GM18505 (cell line): ENCODE results near the gene CRTAC1.

Source experiments
- ATAC-seq: cut with Tn5 transposase; IDR thresholded peaks from one replicate; pipeline ENCODE4 v1.9.1; 2021; ENCODE audit not compliant: unreplicated experiment
- POLR2A ChIP-seq: IDR thresholded peaks from 4 replicates; pipeline ENCODE4 v1.6.1; 2011; ENCODE audit warnings: borderline replicate concordance; ENCODE audit not compliant: insufficient read depth, insufficient read length; ENCODE audit errors: extremely low read depth

CRTAC1 gene

DNA sequence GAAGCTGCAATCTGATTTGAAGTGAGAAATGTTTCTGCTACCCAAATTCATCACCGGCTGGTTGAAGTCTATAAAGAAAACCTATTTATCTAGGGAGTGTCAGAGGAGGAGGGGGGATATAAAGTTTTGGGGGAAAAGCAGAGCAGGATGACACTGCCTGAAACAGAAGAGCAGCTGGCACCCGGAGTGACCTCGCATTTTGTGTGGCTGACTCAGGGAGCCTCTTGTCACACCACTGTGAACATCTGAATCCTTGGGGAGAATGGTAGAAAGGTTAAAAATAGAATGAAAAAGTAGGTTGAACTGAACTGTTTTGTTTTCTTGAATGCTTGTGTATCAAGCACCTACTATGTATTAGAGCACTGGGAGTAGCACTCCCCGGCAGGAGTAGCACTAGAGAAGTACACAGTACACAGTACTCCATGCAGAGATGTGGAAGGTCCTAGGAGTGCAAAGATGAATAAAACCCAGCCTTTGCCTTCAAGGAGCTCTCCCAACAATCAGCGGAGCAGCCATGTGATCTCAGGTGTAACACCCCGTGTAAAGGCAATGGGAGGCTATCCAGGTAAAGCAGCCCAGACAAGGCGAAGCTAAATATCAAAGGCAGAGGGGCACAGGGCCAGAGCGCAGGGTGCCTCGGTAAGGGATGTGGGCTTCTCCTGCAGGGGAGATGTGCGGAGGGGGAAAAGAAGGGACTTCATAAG lies 13.5 kb downstream of the CRTAC1 start:
- ATAC-seq: no peak
- TF ChIP-seq POLR2A: no peak

DNA sequence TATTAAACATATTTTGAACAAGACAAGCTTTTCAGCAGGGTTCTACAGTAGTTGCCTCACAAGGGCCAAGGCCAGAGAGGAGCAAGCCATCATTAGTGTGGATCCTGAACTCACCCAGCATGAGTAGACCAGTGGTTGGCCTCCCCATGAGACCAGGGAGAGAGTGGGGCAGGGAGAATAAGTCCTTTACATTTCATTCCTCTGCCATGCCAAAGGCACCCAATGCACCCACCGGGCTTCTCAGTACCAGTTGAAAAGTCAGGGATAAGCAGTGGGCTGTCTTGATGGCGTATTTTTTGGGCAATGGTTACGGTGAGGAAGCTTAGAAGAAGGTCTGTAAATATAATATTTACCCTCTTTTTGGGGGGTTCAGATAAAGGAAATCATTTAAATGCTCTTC lies 16.6 kb downstream of the CRTAC1 start:
- TF ChIP-seq POLR2A: no peak
- ATAC-seq: no peak

DNA sequence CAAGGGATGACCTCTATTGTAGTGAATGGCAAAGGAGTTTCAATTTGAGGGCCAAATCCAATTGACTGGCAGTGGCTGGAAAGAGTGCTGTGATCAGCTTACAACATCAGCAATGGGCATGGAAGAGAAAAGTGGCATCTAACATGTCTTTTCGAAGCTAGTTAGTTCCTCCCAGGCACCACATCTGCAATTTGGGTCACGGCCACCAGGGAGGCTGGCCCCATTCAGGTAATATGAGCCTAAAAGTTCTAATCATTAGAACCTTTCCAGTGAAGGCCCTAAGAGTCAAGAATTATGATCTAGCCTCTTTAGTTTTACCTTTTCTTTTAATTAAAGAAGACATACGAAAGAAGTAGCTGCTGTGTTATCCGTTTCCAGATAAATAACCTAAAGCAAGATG lies 17.3 kb downstream of the CRTAC1 start:
- ATAC-seq: no peak
- TF ChIP-seq POLR2A: no peak

DNA sequence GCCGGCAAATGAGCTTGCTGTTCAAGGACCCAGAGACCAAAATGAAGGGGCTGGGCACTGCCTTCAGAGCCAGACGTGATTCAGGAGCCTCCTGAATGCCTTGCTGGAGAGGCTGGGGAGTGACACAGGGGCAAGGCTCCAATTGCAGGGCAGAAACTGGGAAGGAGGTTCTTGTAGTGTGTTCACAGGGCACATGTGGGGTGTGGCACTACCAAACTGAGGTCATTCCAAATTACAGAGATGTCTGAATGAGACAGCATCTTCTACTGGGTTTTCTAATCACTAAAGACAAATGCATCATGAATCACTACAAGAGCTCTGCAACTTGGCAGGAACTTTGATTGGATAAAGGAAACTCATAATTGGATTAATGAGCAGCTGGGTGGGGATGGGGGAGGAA lies 17.8 kb downstream of the CRTAC1 start:
- no peak for ATAC-seq
- TF ChIP-seq POLR2A: no peak

DNA sequence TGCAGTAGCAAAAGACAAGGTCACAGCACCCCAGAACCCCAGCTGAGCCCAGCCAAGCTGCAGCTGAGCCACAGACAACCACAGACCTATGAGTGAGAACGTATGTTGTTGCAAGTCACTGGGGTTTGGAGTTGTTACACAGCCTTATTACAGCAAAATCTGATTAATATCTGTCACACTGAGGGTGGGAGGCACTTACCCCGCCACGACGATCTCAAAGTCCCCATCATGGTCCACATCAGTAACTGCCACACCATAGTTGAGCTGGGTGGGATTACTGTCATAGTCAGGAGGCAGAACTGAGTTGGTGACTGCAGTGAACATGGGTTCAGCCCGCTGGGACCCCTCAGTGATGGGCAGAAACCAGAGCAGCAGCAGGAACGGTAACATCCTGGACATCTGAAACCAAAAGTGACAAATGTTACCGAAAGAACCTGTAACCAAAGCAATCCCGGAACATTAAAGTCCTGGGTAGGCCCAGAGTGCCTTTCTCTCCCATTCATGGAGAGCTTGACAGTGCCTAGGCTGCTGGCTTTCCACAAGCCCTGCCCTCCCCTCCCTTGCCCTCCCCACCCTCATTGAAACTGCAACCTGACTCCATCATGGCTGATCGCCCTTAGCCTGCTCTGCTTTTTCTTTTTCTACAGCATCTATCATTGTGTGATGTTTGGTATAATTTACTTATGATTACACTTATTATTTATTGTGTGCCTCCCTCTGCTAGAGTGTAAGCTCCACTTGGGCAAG lies 19.3 kb downstream of the CRTAC1 start:
- no peak for ATAC-seq

DNA sequence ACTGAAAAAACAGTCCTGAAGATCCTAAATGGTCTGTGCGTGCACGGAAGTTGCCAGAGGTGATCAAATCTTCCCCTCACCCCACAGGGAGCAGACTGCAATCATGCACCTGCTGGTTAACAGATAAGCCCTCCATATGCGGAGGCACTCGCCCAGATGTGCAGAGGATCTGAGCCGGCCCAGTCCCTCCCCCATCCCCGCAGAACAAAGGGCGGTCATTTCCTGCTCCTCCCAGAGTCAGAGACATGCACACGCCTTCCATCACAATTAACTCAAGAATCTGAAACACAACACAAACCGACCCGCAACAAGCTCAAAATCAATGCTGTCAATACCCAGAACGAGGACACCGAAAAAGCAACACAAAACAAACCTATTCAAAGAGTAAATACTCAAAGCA lies 24.2 kb downstream of the CRTAC1 start:
- no peak for ATAC-seq
- no peak for TF ChIP-seq POLR2A

More for the DNA sequence above, 19.3 kb downstream of the CRTAC1 start:
- no peak for TF ChIP-seq POLR2A

DNA sequence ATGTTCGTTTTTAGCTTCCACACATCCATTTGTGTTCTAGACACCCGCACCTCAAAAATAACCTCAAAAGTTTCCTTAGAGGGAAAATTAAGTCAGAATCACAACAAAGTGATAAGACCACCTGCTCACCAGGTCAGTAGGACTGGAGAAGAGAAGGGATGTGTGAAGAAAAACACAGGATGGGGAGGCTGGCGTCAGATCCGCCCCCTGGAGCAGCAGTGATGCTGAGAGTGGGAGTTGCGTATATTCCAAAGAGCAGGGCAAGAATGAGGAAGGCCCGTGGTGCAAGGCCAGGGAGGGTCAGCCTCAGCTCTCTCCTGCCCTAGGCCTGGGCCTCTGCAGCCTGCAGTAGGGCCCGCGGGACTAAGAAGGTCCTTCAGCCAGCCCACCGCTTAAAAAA lies 28.7 kb downstream of the CRTAC1 start:
- TF ChIP-seq POLR2A: no peak
- no peak for ATAC-seq

DNA sequence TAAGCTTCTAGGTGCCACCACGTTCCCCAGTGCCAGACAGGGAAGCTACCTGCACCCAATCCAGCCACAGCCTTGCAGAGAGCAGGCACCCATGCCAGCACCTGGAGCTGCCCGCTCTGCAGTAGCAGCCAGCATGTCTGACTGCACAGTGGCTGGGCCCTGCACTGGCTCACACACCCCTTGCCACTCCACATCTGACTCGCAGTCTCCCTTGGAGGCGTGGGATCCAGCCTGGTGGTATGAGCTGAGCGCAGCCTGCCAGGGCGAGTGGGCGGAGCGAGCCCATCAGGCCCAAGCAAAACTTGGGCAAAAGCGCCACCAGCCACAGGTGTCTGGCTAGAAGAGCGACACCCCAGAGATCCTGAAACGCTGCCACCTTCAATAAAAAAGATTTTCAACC lies 30.1 kb downstream of the CRTAC1 start:
- TF ChIP-seq POLR2A: no peak
- no peak for ATAC-seq

DNA sequence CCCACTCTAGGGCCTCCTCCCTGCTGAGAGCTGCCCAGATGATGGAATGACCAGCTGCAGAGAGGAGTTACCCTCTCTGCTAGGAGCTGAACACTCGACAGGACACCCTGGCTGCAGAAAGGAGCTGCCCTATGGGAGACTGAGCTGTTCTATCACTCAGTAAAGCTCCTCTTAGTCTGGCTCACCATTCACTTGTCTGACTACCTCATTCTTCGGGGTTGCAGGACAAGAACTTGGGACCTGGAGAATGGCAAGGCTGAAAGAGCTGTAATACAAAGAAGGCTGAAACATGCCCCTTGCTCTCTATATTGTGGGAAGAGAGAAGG lies 30.5 kb downstream of the CRTAC1 start:
- no peak for TF ChIP-seq POLR2A
- ATAC-seq: no peak

DNA sequence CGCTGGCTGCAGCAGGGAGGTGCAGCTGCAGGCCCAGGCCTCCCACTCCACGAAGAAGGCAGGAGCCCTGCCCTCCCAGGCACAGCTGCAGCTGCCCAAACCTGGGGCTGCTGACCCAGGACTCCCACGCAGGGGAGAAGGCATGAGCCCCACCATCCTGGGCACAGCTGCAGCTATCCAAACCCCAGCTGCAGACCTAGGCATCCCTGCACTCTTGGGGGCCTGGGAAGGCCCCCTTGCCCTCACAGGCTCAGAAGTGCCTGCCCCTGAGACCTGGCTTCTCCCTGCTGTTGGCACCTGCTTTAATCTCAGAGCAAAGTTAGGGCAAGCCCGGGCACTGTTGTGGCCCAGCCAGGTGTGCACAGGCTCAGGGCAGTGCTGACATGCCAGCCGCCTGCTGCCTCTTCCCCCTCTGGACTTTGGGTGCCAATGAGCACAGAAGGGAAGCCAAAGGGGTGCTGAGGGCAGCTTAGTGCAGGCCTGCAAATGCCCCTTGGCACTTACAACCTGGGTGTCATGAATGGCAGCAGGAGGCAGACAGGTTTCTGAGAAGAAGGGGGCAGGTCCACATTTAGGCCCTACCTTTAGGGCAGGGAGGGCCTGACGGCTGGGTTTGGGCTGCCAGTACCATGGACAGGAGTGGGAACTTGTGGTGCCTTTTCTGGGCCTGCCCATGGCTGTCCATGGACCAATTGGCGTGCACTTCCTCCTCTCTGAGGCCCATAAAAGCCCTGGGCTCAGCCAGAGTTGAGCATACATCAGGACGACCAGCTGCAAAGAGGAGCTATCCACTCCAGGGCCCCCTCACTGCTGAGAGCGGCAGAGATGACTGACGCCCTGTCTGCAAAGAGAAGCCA lies 31.1 kb downstream of the CRTAC1 start:
- no peak for TF ChIP-seq POLR2A
- ATAC-seq: no peak

DNA sequence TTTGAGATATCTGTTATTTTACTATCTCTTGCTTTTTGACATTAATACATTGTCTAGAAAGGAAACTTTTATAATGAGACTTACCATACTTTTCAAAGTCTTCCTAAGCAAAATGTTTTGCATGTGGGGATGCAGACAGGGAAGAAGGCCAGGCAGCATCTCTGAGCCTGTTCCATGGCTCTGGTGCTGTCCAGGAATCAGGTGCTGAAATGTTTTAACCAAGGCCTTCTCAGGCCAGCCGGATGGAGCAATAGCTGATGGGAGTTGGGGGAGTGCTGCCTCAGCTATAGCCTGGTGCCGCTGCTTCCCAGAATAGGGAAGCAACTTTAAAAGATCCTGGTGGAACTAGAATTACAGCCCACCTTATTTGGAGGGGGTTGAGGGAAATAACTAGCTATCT lies 38.5 kb downstream of the CRTAC1 start:
- no peak for TF ChIP-seq POLR2A
- ATAC-seq: no peak

DNA sequence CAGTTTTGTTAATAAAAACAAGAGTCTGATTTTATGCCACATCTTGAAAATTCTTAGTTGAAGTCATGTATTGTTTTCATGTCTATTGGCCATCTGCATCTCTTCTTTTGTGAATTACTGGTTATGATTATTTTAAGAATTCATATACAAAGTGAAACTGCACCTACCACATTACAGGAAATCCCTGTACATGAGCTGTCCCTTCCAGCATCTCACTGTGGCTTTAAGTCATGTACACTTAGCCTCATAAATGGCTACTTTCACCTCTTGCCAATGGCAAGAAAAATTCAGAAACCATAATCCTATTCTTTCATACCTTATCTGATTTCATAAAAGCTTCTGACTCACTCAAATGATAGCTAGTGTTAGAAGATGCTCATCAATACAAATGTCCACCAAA lies 48.6 kb downstream of the CRTAC1 start:
- no peak for TF ChIP-seq POLR2A
- ATAC-seq: no peak

DNA sequence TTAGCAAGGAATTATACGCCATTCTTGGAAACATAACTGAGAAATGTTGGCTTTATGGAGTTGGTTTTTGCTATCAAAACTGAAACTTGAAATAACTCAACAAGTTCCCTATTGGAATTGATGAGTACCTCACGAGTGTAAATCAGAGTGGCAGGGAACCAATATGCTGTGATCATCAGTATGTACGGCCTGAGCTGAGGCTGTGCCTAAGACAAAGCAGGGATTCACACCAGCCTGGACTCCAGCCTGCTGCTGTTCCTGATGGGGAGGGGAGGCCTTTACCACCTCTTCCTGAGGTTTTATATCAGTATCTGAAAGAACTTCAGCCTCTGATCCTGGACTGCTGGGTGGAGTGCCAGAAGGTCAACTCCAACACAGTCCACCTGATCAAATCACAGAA lies 52.7 kb downstream of the CRTAC1 start:
- no peak for TF ChIP-seq POLR2A
- no peak for ATAC-seq

DNA sequence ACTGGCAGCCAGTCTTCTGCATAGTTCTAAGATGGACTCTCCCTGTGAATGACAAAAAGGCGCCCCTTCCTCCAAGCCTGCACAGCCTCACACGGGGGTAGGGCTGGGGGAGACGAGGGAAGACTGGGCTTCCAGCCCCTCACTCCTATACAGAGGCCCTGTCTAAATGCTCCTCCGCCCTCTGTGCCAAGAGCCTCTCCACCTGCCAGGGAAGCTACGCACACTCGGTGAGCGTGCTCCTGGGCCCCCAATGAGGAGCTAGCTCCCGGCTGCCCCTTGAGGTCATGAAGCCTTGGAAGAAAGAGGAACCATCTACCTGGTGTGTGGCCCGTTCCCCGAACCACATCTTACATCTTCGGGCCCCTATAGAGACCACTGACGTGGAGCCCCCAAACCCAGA lies 54.8 kb downstream of the CRTAC1 start:
- no peak for TF ChIP-seq POLR2A
- no peak for ATAC-seq
